GM19438 (cell line): ENCODE results near the gene DVL1.
A peak's percentile ranks its signal among the peaks of the same experiment; 100 is the strongest.
"Not testable (repeated sequence)": the region's sequence is repeated elsewhere in the genome, so short reads cannot be mapped to it uniquely, and the experiment has no call there.

Experiments
- ATAC-seq: cut with Tn5 transposase; IDR thresholded peaks from one replicate; pipeline ENCODE4 v1.9.1; 2021; ENCODE audit warnings: low read depth; ENCODE audit not compliant: unreplicated experiment

The DVL1 gene

GRCh38 chr1:1349256-1350012 lies at the start of gene DVL1:
DVL1 (minus strand) TSS chr1:1349418; CDS start chr1:1349065, 353 bp downstream.
- ATAC-seq = no peak

DNA sequence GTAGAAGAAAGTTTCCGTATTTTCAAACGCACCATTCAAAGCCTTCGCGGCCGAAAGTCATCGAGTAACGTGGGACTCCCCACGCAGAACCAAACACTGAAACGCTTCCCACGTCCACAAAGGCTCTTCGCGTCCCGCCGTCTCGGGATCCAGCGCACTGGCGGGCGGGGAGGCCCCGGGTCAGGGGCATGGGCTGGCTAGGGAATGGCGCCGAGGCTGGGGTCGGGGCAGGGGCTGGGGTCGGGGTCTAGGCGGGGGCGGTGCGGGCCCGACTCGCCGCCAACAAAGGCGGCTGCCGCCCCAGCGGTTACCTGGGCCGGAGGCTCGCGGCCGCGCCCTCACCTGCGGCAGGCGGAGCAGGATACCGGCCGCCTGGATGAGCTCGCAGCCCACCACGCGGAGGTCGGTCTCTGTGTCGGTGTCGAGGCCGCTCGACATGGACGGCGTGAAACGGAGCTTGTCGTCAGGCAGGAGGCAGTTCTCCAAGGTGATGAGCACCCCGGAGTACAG lies 49.5 kb upstream of the DVL1 start:
- ATAC-seq = peak; percentile 17

DNA sequence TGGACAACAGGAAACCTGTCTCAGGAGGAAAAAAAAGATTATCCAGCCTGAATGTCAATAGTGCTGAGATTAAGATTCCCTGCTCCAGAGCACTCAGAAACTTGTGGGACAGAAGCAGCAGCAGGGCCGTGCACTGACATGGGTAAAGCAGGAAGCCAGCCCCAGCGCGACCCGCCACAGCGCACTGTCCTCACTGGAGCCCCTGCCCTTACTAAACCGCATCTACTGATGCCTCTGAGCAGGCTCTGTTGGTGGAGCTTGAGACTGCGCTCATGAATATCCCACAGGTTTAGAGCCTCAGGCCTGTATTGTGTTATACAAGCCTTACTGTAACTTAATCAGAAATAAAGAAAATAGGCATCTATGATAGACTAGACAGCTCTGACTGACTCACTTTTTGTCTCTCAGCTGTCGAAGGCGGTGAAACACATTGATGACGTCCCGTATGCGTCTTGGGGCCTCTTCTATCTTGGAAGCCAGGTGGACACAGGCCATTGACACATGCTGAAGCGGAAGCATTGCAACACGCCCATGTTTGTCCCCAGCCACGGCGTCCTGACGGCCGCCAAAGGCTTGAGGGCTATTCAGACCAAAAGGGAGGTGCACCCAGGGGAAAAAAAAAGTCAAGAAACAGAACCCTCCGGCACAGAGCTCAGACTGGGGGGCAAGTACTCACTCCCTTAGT lies 48.8 kb upstream of the DVL1 start:
- no peak for ATAC-seq

DNA sequence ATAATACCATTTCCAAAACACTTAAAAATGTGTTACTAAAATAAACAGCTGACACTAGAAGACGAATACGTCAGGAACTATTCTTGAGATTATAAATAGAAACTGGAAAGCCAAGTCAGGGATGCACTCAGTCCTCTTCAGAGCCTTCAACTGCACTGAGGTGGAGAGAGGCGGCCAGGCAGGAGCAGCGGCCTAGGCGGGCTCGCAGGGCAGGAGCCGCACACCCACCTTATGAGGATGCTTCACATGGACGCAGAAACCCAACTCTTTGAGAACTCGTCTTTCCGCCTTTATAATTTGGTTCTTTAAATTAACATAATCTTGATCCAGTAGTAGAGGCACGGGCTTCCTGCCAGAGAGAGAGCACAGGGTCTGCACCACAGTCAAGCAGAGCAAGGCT lies 45.9 kb upstream of the DVL1 start:
- ATAC-seq = no peak

DNA sequence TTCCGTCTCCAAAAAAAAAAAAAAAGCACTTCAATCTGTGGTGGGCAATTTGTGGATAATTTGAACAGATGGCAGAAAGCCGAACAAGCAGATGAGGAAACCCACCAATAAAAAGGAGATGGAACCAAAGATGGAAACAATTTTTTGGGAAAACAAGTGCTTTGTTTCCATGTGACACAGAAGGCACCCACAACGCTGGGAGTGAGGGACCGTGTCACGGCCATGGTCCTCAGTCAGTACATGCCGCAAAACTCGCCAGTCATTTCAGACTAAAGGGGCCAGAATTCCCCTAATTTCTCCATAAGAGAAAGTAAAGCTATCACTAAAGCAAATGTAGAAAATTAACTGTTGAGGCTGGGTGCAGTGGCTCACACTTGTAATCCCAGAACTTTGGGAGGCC lies 44.9 kb upstream of the DVL1 start:
- ATAC-seq = no peak

- no peak for ATAC-seq
Measured at GRCh38 chr1:1393428-1393827, 44.2 kb upstream of the DVL1 start.

DNA sequence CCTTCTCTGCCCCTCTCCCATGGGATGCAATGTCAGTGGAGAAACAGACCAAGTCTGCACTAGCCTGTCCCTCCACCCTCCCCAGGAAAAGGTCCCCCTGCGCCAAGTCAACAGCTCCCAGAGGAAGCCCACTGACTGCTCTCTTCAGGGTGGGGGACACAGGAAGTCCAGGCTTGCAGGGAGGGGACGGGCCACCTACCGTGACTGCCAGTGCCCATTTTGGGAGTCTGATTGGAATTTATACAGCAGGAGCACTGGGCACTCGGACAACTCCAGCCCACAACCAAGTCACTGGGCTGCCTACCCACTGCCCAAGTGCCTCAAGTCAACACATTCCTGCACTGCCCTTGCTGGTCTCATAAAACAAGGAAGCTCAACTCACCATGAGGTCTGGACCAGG lies 43.8 kb upstream of the DVL1 start:
- ATAC-seq = no peak

DNA sequence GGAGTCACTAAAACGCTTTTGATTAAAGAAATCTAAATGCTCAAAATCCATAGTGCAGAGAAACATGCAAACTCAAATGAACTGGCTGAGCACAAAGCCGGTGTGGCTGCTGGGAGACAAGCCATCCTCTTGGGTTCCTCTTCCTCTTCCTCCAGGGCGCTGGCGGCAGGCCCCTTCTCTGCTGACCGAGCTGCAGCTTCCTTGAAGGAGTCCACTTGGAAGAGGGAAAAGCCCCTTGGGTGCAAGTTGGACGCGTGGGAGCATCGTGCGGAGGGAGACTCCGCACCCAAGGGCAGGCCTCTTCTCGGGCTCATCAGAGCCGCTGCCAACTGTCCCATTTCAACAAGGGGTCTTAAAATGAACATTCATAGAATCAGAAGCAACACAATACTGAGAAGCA lies 42.0 kb upstream of the DVL1 start:
- ATAC-seq = no peak

DNA sequence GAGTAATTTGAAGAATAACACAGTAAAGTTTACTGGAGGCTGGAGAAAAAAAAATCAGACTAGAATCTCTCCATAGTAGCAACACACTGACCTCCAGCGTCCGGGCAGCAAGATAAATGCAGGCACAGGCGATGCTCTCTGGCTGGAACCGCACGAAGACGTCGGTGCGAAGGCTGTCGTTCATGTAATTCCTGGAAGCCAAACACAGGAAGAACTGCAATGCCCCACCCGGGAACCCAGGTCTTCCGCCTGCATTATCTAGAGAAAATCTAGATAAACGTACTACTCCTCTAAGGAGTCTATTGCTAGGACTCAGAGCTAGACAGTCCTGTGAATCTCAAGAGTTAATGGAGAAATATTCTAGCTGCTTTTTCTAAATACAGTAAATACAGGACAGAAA lies 41.5 kb upstream of the DVL1 start:
- no peak for ATAC-seq

DNA sequence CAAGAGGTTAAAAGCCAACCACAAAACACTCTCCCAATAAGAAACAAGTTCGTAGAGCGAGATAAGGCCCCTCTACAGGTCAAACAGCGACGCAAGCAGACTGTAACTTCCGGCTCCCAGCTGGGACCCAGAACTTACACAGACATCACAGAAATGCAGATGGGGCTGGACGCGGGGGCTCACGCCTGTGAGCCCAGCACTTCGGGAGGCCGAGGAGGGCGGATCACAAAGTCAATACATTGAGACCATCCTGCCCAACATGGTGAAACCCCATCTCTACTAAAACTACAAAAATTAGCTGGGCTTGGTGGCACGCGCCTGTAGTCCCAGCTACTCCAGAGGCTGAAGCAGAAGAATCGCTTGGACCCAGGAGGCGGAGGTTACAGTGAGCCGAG lies 38.9 kb upstream of the DVL1 start:
- no peak for ATAC-seq

GRCh38 chr1:1387098-1388077 lies 38.2 kb upstream of the DVL1 start:
- no peak for ATAC-seq

DNA sequence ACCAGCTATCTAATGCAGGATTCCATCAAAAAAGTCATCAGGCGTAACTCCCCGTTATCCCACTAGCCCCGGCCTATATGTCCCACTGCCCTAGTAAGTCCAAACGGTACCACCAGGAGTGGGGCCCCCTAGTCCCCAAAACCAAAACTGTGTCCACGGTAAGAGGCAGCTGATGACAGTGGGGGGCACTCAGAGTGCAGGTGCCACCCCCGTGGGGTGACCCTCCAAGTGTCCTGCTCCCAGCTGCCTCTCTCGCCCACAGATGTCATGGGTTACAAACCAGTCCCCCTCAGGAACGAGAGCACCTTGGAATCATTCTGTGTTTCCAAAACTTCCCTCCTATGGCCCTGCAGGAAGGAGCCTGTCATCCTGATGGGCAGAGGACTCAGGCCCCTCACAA lies 36.7 kb upstream of the DVL1 start:
- ATAC-seq = no peak

- ATAC-seq = not testable (repeated sequence)
Measured at GRCh38 chr1:1385339-1385738, 36.1 kb upstream of the DVL1 start.

DNA sequence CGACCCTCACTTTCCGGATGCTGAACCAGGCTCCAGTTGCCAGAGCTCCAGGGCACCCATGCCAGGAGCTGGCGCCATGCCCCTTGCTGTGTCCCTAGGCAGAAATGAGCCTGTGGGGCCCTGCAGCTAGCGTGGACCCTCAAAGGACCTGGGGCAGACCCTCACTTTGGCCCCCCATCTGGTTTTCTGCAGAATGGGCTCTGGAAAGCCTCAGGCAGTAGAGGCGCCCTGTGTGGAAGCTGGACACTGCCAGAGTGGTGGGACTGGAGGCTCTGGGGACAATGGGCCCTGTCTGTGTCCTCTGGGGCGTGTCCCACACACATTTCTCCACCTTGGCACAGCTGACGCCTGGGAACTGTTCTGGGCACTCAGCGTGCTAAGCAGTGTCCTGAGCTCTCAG lies 32.1 kb upstream of the DVL1 start:
- ATAC-seq = no peak

DNA sequence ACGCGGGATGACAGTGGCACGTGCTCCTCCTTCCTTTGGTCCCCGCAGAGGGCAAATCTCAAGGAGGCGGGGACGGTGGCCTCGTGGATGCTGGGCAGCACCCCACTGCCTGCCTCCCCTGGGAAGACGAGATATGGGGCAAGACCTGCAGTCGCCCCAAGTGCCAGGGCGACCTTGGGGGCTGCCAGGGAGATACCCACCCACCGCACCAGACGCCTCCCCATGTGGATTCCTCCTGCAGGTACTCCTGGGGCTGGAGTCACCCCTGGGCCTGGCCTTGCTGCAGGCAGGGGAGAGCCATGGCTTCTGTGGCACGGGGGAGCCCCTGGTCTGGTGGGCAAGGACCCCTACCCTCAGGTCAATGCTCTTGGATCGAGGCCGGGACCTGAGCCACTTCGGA lies 31.6 kb upstream of the DVL1 start:
- ATAC-seq = no peak

- no peak for ATAC-seq
Measured at GRCh38 chr1:1377540-1378205, 28.5 kb upstream of the DVL1 start.

DNA sequence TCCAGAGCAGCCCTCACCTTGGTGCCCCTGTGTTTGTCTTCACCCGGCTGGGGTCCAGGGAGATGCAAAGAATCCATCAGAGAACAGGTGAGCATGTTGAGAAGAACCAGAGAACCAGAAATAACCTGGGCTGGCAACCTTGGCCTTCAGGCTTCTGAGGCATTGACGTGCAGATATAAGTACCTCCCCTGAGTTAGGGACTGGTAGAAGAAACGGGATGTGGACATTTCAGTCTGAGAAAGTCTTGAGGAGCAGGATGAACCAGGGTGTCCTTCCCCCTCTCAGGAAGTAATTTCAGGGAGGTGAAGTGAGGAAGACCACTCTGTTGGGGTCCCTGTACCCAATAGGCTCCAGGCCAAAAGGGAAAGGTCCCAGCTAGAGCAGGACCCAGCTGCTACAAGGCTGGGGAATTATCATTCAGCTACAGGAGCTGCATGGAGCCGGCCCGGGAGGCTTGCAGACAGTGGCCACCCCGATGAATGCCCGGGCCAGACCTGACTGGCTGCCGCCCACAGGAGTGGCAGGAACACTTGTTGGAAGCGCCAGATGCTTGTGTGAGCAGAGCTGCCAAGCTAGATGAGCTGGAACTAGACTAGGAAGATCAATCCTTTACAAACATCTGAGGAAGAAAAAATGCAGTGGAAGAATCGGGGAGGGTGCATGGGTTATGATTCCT lies 27.5 kb upstream of the DVL1 start:
- no peak for ATAC-seq

DNA sequence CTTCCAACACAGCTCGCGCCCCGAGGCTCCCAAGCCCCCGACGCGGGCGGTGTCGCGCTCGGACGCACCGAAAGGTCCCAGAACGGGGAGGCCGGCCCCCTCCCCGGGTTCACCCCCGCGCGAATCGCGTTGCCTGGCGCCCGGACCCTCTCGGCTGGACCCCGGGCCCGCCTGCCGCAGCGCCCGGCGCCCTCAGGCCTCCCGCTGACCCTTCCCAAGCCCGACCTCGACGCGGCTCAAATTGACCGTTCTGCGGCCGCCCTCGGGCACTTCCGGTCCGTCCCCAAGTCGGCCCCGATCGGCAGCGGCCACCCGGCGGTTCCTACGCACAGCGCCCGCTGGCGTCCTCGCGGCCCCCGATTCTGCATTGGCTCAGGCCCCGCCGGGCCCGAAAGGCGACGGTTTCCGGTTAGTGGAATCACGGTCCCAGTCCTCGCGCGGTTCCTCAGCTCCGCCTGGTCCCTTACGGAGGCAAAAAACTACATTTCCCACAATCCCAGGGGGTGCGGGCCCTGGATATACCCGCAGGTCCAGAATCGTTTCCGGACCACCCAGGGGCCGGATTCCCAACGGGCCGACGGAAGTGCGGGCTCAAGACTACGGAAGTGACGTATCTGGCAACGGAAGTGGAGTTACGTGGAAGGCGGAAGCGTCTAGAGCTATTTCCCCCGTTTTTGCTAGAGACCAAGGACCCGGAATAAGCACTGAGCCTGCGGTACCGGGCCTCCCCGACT lies 25.9 kb upstream of the DVL1 start, which contains the start of gene AURKAIP1:
AURKAIP1 (minus strand) TSS at position 279 of the 734 bp plus-strand sequence. CDS start 451 bp downstream, outside the sequence.
- ATAC-seq = peak; percentile 81

DNA sequence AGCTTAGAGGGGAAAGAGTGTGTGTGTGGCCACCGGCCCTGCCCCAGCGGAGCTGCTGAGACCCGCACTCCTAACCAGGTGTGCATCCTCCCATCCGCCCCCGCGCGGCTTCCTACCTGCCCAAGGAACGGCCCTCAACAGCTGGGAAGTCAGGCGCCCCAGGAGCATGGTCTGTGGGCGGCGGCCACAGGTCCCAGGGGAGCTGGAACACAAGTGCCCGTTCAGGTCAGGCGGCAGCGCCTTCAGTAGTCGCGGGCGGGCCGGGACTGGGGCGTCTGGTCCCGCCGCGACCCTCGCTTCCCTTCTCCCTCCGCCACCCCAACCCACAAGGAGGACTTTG lies 25.3 kb upstream of the DVL1 start:
- no peak for ATAC-seq
